GM19468 (cell line): ENCODE measurements around the gene BRME1.

Experiments used
- ATAC-seq: cut with Tn5 transposase; IDR thresholded peaks from one replicate; pipeline ENCODE4 v1.9.1; 2021; ENCODE audit warnings: mild to moderate bottlenecking, moderate library complexity, moderate number of reproducible peaks; ENCODE audit not compliant: unreplicated experiment; ENCODE audit errors: extremely low read depth

The BRME1 gene

GRCh38 chr19:13848798-13849676 is 56.9 kb downstream of the BRME1 start:
- ATAC-seq, result no peak

GRCh38 chr19:13848340-13848677 is 57.6 kb downstream of the BRME1 start:
- no peak for ATAC-seq

- ATAC-seq, result no peak
Measured at GRCh38 chr19:13847407-13848339, 58.2 kb downstream of the BRME1 start.

GRCh38 chr19:13846557-13847406 is 59.1 kb downstream of the BRME1 start:
- ATAC-seq, result peak; percentile 36

GRCh38 chr19:13844130-13844631 is 61.7 kb downstream of the BRME1 start:
- no peak for ATAC-seq

- ATAC-seq, result no peak
Measured at GRCh38 chr19:13843104-13843921, 62.6 kb downstream of the BRME1 start.

- ATAC-seq, result no peak
Measured at GRCh38 chr19:13842291-13843103, 63.4 kb downstream of the BRME1 start.

- ATAC-seq, result no peak
Measured at GRCh38 chr19:13841962-13842290, 64.0 kb downstream of the BRME1 start.

GRCh38 chr19:13841086-13841961 is 64.6 kb downstream of the BRME1 start:
- no peak for ATAC-seq

- no peak for ATAC-seq
Measured at GRCh38 chr19:13840305-13841085, 65.4 kb downstream of the BRME1 start.

GRCh38 chr19:13839938-13840304 is 66.0 kb downstream of the BRME1 start:
- ATAC-seq, result no peak

- ATAC-seq, result no peak
Measured at GRCh38 chr19:13839130-13839937, 66.6 kb downstream of the BRME1 start.

GRCh38 chr19:13838435-13839129 is 67.3 kb downstream of the BRME1 start:
- no peak for ATAC-seq

GRCh38 chr19:13835791-13836723 is 69.9 kb downstream of the BRME1 start:
- no peak for ATAC-seq
